Frontal cortex (tissue), 4 donors: ENCODE data around the gene ST6GALNAC2. TPM values are rescaled to one million over a fixed set of nuclear protein-coding genes. Genes with fewer than 3 reads are reported as not detected.
"Not testable (repeated sequence)": the region's sequence is repeated elsewhere in the genome, so short reads cannot be mapped to it uniquely, and the experiment has no call there.

ENCODE experiments used
- DNase-seq, 2 donors: peaks; one replicate each; pipeline ENCODE4 v3.0.0; 2012; ENCODE audit warnings: low spot score in 2 of 2
- FAIRE-seq: peaks from 2 replicates; lab custom pipeline; 2012; peaks lifted over from hg19 to GRCh38; lab: Jason Lieb, UNC
- total RNA-seq: library from RNA; depleted of rRNA; stranded (reverse); fragments of >200 nt; gene quantifications from one replicate; pipeline ENCODE4 v1.2.3, GENCODE V29; 2014
- donor health status: control.
- donor health status: control.
- donor health status: control.

The ST6GALNAC2 gene
- total RNA-seq, 1 donor from 2014 or later = not detected

DNA sequence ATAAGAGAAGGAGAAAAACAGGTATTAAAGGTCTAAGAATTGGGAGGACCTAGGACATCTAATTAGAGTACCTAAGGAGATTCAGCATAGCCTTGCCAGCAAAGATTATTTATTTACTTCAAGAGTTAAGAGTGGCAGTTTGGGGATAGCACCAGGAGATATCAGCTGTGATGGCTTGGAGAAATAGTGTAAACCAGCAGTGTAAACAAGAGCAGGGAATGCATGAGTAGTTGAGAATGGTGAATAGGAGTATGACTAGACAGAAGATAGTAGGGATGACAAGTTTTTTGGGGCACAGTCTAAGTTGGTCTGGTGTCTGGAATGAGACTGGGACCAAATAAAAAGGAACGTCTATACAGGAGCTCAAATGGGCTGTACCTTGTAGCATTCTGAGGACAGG, 21.0 kb upstream of the ST6GALNAC2 start:
- not testable (repeated sequence) for DNase-seq, FAIRE-seq

DNA sequence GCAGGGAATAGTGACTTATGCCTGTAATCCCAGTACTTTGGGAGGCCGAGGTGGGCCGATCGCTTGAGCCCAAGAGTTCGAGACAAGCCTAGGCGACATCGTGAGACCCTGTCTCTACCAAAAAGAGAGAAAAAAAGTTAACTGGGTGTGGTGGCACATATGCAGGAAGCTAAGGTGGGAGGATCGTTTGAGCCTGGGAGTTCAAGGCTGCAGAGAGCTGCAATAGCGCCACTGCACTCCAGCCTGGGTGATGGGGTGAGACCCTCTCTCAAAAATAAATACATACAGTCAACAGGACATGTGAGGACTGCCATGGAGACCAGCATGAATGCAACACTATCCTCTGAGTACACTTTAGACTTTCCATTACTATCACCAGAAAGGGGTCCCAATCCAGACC, 15.4 kb upstream of the ST6GALNAC2 start:
- FAIRE-seq = no peak

DNA sequence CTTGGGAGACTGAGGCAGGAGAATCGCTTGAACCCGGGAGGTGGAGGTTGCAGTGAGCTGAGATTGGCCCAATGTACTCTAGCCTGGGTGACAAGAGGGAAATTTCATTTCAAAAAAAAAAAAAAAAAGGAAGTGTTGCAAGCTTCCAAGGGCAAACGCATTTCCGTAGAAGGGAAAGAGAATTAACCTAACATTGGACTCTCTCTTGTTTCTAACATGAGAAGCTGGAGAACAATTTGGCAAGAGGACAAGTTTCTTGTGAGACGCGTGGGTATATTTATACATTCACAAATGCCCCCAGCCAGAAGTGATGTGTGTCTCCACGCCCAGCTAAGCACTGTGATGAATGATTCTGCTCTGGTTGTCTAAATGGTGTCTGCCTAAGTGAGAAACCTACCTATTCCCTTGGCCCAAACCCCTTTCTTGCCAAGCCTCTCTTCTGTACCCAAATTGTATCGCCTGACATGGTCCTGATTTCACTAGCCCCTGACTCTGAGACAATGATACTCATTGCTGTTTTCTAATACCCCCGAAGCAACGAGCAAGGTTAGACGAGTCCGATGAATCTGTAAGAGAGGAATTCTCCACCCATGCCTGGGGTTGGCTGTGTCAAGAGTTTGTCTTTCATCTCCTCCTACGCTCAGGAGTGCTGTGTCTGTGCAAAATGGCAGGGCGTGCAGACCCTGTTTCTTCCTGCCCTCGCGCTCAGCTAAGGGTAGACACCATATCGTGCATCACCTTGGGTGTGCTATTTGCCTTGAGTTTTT, 14.2 kb upstream of the ST6GALNAC2 start:
- no peak for DNase-seq
- no peak for FAIRE-seq

More for the DNA sequence above, 15.4 kb upstream of the ST6GALNAC2 start:
- DNase-seq = no peak

DNA sequence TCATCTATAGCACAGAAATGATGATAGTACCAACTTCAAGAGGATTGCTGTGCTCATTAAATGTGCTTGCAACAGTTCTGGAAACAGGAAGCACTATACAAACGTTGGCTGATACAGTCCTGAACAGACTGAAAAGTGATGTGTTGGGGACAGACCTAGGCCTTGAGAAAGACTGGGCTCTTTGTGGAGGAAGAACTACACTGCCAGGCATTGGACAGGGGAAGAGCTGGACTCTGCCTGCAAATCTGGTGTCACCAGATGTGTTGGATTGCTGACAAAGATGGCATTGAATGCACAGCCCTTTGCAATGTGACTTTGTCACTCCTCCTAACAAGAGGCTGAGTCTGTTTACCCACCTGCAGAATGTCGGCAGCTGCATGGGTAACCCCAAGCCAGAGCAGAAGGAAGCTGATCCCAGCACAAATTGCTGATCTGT, 12.4 kb upstream of the ST6GALNAC2 start:
- no peak for FAIRE-seq
- DNase-seq = peak; percentile 36 to 48

DNA sequence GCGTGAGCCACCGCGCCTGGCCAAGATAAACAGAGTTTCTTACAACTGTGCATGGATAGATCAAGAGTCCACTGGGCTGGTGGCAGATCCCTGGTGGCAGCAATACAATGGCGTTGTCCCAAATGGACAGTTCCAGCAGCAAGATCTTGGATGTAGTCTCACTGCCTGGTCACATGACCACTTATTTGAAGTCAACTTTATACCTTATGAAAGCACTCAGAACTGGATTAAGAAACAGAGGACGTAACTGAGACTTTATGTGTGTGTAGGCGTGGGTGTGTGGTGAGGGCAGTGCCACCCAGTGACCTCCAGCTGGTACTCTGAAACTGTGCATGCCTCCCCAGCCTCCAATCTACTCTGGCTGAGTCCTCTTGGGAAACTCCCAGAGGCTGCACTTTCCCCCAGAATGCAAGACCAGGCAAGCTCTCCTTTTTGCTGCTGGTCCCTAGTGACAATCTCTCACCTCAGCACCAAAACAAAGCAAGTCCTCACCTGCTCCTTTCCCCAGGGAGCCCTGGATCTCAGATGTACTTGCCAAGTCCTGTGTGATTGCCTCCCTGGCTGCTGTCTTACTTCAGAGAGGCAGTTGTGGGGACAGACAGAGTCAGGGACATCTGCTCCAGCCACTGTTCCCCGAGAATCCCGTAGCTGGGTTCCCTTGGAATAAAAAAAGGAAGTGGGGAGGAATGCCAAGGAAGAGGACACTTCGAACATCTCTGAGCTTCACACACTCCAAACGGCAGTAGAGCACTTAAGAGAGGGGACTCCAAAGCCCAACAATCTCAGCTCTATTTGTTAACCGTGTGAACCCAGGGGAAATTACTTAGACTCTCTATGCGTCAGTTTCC, 11.7 kb upstream of the ST6GALNAC2 start:
- FAIRE-seq (no peak), DNase-seq (no peak)

DNA sequence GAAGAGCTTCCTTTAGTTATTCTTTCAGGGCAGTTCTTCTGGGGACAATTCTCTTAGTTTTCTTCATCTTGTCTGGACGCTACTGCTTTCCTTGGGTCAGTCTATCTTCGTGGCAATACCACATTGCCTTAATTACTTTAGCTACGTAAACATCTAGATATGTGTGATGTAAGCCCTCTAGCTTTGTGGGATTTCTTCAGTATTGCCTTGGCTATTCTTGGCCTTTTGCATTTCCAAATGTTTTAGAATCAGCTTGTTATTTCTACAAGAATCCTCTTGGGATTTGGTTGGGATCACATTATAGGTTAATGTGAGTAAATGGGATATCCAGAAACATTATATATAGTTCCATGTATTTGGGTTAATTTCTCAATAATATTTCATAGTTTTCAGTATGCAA, 9.0 kb upstream of the ST6GALNAC2 start:
- FAIRE-seq = no peak
- DNase-seq = no peak

DNA sequence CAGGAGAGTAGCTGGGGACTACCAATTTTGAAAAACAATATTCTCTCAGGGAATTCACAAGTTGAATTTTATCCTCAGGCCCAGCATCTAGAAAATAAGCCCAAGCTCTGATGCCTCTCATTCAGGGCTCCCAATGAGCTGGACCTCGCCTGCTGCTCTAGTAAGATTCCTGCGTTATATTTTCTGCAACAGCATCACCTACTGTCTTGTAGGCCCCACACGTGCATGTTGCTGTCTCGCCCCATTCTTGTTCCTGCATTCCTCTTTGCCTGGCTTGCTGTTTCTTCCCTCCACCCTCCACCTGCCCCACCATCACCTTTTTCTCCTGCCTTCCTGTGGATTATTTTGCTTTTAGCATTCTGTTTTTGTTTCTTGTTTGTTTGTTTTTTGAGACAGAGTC, 8.3 kb upstream of the ST6GALNAC2 start:
- DNase-seq = no peak
- FAIRE-seq = no peak

DNA sequence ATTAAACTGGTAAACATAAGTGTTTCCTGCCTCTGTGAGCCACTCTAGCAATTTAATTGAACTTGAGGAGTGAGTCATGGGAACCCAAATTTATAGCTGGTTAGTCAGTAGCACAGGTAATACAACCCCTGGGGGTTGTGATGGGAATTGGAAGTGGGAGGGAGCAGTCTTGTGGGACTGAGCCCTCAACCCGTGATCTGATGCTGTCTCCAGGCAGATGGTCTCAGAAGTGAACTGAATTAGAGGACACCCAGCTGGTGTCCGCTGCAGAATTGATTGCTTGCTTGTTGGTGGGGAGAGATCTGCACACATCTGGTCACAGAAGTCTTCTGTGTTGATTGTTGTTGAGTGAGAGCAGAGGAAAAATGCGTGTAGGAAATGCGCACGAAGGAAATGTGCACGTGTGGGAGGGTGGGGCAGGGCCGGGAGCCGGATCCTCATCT, 7.7 kb upstream of the ST6GALNAC2 start:
- FAIRE-seq = no peak

DNA sequence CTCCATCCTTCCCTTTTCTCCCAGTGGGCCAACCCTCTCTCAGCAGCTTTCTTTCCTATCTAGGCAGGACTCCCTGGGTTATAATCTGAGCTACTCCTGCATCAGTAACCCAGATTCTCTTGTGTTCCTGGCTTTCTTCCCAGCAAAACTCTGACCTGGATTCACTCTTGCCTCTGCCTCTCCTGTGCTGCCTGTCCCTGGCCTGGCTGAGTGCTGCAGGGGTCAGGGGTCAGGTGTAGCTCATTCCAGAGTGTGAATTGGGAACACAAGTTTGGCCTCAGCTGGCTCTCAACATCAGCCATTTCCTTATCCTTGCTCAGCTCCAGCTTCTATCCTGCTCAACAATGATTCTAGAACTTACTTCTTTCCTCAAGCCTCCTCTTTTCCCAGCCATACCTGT, 2.5 kb upstream of the ST6GALNAC2 start:
- FAIRE-seq = no peak
- DNase-seq = no peak

More for the DNA sequence above, 7.7 kb upstream of the ST6GALNAC2 start:
- DNase-seq = no peak

DNA sequence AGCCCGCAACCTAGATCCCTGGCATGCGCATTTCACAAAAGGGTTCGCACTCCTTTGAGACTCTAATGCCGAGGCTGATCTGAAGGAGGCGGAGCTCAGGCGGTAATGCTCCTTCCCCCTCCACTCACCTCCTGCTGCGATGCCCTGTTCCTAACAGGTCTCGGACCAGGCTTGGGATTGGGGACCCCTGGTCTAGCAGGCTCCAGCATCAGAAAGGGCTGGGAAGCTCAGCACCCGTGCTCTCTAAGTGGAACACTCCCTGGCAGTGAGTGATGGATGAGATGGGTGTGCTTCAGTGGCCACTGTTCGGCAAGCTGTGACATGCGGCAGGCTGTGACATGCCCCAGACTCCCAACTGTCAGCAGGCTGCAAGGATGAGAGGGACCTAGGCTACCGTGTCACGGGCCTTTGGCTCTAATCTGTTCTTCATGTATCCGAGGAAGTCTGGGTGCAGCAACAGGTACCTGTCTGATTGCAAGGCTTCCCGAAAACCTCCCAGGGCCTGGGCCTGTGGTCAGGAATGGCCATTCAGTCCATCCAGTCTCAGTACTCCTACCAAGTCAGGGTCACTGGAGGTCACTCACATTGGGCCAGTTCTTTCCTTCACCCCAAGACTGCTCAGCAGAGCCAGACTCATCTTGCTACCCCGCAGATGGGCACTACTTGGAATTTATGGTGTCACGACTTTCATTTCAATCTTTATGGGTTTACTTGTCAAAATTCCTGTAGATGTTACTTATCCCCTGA, 1.3 kb upstream of the ST6GALNAC2 start:
- FAIRE-seq (no peak), DNase-seq (no peak)

DNA sequence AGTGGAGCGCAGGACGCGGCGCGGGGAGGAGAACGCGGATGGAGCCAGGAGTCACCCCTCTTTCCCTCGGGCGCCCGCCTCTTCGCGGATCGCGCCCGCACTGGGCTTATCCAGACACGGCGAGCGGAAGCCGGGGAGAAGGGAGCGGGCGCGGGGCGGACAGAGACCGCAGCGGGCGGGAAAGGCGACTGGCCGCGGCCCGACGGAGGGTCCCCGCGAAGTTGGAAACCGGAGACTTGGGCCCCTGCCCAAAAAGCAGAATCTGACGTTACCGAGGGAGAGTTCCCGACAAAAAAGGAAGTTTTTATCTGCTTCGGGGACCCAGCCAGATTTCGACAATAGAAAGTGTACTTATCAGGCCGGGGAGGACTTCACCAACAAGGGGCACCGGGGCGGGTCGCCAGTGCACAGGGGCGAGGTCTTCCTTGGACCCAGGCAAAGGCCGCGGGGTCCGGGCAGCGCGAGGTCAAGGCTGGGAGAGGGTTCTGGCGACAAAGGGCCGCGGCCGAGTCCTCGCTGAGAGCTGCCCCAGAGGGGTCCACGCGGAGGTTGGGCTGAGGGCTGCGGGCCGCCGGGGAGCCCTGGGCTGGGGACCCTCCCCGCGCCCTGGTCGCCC, 519 bp downstream of the ST6GALNAC2 start:
- DNase-seq (no peak), FAIRE-seq (no peak)

DNA sequence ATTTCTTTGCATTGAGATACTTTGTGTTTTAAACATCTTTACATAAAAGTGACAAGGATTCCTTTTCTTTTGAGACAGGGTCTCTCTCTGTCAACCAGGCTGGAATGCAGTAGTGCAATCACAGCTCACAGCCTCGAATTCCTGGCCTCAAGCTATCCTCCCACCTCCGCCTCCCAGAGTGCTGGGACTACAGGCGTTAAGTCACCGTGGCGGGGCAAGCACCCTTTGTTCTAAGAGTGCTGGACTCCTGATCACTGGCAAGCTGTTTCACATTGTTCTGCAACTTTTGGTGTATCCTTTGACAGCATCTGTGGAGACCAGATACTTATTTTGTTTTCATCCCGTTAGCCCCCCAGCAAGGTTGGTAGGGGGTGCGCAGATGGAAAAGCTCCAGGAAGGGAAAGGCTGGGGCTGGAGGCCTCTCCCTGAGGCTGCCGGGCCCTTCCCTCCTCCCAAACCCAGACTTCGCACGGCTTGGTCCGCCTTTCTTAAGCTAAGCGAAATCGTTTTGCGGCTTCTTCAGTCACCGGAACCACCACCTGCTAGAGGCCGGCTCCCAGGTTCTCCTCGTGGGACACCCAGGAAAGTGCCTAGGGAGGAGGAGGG, 1.1 kb downstream of the ST6GALNAC2 start:
- DNase-seq (no peak), FAIRE-seq (no peak)

DNA sequence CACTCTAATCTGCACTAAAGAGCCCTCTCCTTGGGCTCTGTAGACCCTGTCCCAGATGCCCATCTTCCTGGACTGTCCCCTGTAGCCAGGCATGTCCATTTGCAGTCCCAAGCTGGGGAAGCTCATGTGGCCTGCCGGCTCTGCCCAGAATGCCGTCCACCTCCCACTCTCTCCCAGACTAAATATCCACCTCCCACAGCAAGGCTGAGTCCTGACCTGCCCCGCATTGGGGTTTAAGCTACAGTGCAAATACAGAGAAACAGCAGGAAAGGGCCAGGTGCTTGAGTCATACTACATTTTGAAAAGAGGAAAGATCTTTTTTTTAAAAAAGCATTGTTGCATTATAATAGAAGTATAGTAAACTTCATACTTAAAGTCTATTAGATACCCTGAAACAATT, 3.0 kb downstream of the ST6GALNAC2 start:
- DNase-seq (no peak), FAIRE-seq (no peak)

DNA sequence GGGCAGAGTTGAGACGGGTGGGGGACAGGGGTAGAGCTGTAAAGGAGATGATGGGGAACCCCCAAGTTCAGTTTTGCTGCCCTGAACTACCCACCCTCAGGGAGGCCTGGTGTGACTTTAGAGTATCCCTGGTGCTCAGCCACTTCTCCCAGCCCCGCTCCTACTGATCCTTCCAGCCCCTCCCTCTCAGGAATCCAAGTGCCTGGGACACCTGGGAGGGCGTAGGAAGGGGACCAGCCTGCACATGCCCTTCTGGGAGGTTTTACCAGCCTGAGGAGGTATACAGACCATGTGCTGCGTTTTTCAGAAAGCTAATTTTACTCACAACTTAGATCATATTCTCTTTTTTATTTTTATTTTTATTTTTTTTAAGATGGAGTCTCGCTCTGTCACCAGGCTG, 4.1 kb downstream of the ST6GALNAC2 start:
- no peak for DNase-seq
- FAIRE-seq = no peak

DNA sequence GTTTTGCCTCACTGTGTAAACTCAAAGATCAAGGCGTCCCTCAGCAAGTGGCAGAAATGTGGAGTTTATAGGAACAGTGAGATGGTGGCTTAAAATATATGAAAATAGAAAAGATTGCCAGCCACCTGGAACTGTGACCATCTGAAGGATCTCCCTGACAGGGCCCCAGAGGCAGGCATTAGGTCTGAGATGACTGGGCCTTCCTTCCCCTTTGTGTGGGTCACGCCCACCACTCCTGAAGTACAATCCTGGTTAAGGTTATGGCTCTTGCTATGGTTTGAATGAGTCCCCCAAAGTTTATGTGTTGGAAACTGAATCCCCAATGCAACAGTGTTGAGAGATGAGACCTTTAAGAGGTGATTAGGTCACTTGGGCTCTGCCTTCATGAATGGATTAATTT, 6.4 kb downstream of the ST6GALNAC2 start:
- DNase-seq (no peak), FAIRE-seq (no peak)

DNA sequence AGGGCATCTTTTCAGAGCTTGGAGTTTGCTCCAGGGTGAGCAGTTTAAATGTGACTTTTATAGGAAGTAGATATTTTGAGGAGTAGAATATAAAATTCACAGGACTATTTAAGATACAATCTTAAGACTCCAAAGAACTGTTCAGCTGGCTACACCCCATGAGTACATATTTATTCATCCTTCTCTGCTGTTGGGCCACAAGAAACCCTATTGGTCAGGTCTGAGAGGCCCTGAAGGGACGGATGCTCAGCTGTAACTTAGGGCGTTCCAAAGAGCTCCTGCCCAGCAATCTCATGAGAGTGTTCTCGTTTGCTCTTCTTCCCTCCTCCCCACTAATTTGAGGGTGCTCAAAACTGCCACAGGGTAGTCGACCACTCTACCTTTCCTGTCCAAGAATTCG, 7.3 kb downstream of the ST6GALNAC2 start:
- no peak for DNase-seq
- no peak for FAIRE-seq

DNA sequence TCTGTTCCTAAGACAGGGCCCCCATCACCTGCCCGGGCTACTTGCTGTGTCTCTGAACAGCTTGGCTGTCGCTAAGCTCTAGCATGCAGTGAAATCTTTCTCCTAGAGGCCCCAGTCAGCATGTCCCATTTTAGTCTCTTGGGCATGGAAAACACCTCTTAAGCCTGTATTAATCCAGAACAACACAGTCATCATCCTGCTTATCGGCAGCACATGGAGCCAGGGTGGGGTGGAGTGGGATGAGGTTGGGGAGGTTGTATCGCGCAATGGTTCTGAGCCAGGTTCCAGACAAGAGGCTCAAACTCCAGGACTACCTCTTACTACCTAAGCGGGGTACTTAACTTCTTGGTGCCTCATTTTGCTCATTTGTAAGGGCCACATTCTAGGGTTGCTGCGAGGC, 7.8 kb downstream of the ST6GALNAC2 start:
- no peak for FAIRE-seq
- DNase-seq = no peak

DNA sequence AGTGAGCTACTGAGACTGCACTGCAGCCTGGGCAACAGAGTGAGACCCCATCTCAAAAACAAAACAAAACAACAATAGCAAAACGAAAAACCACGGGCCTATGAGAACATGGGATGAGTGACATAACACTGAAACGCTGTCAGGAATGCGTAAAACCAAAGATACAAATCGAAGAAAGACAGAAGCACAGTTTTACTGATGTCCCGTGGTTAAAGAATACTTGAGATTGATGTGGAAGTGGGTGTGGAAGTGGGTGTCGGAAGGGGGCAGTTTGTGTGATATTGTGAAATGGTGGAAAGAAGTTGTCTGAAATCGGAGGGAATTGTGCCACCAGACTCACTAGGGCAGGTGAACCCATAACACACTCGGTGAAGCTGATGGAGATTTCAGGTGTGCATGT, 9.5 kb downstream of the ST6GALNAC2 start:
- no peak for DNase-seq
- no peak for FAIRE-seq

DNA sequence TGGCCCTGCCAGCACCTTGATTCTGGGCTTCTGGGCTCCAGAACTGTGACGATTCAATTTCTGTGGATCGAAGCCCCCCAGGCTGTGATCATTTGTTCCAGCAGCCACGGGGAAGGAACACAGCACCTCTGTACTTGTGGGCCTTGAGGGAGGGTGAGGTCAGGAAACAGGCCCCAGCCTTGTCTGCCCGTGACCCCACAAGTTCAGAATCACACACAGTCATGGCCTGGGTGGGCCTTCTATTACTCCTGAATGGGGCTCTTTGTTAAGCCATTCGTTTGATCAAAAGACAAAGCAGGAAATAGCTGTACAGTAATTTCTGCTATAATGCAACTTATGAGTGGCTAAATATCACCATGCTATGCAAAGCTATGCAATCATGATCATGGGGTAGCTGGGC, 10.1 kb downstream of the ST6GALNAC2 start:
- FAIRE-seq (no peak), DNase-seq (no peak)

DNA sequence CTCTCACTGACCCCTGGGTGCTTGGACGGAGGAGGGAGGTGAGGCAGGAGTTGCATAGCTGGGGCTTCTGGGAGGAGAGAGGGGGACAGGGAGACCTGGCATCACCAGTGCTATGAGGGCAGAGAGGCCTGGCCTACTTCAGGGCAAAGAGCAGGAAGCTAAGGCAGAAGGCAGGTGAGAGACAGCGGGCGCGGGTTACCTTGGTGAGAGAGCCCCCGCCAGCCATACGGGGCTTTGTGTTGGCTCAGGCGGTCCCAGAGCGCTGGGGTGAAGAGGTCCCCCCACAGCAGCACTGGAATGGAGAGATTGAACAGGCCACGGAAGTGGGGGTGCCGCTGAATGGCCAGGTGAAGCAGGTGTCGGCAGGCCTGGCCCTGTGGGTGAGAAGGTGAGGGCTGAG, 11.5 kb downstream of the ST6GALNAC2 start:
- no peak for FAIRE-seq
- DNase-seq = no peak
